ENCODE measurements around the gene SET. TPM values are rescaled to one million over a fixed set of nuclear protein-coding genes. Genes with fewer than 3 reads are reported as not detected.

SET gene
- total RNA-seq, 1 experiment from 2014 or later, result 738 TPM

- intact Hi-C loops (cut with micrococcal nuclease; ENCODE audit: unreplicated experiment), result loop anchor here (10.0 kb wide), 1 partner anchor 87 kb away; the partner anchor contains the start of gene ENDOG
- H3K9me2 ChIP-seq (ENCODE audit: insufficient read depth), result no peaks in the 10 kb centered on the region
These were observed 38.7 kb downstream of the SET start for GRCh38 chr9:128727640-128728248.

GRCh38 chr9:128728298-128728697 is 39.3 kb downstream of the SET start:
- Histone ChIP-seq H3K27me3 (ENCODE audit: insufficient read depth, low read depth) (no peaks in the 10 kb centered on the region), H3K27ac (no peak overlapping the region), H4K20me1 (ENCODE audit: insufficient read depth) (no peaks in the 10 kb centered on the region; the same call in none of the 2 replicates), H3K4me1 (replicated peaks; ENCODE audit: insufficient read depth) (no peaks in the 10 kb centered on the region), H2AFZ (no peak overlapping the region), H3F3A (ENCODE audit: insufficient read depth, low read depth) (peaks cover 24% of the 10 kb centered on the region; the same call in 1 of the 2 replicates), H3K9me3 (ENCODE audit: insufficient read depth, low read depth) (no peaks in the 10 kb centered on the region), H3K9me2 (ENCODE audit: insufficient read depth) (no peaks in the 10 kb centered on the region), H3K79me2 (ENCODE audit: low read depth) (no peaks in the 10 kb centered on the region), H3K4me2 (no peak overlapping the region), H3K36me3 (ENCODE audit: low read depth) (no peaks in the 10 kb centered on the region), H3K4me3 (no peak overlapping the region)
- DNase-seq, result no peak
- intact Hi-C loops (cut with micrococcal nuclease; ENCODE audit: unreplicated experiment), result loop anchor here (10.0 kb wide), 1 partner anchor 87 kb away; the partner anchor contains the start of gene ENDOG
- CTCF ChIA-PET, result no interaction called here
- TF ChIP-seq EZH2 (IDR thresholded peaks at IDR 0.05; ENCODE audit: low read depth), result no peak
- TF ChIP-seq, protein P1, sequence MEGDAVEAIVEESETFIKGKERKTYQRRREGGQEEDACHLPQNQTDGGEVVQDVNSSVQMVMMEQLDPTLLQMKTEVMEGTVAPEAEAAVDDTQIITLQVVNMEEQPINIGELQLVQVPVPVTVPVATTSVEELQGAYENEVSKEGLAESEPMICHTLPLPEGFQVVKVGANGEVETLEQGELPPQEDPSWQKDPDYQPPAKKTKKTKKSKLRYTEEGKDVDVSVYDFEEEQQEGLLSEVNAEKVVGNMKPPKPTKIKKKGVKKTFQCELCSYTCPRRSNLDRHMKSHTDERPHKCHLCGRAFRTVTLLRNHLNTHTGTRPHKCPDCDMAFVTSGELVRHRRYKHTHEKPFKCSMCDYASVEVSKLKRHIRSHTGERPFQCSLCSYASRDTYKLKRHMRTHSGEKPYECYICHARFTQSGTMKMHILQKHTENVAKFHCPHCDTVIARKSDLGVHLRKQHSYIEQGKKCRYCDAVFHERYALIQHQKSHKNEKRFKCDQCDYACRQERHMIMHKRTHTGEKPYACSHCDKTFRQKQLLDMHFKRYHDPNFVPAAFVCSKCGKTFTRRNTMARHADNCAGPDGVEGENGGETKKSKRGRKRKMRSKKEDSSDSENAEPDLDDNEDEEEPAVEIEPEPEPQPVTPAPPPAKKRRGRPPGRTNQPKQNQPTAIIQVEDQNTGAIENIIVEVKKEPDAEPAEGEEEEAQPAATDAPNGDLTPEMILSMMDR (conservative IDR thresholded peaks at IDR 0.05), result no peak
- no TSS peak for BruUV-seq (replicated peaks)
- POLR2A ChIA-PET (ENCODE audit: unreplicated experiment), result interaction anchor here (0.5 kb wide), 1 partner anchor 61 kb away, joined by 4 read pairs; no protein-coding TSS in a partner anchor

More at GRCh38 chr9:128727640-128728248, 38.7 kb downstream of the SET start:
- no peaks in the 10 kb centered on the region for H3K9me3 ChIP-seq (ENCODE audit: insufficient read depth, low read depth)
- ChIA-PET CTCF (no interaction called here), POLR2A (ENCODE audit: unreplicated experiment) (interaction anchor here (0.5 kb wide), 1 partner anchor 61 kb away, joined by 4 read pairs; no protein-coding TSS in a partner anchor)
- H3K4me1 ChIP-seq (replicated peaks; ENCODE audit: insufficient read depth), result no peaks in the 10 kb centered on the region
- no peaks in the 10 kb centered on the region for H3K79me2 ChIP-seq (ENCODE audit: low read depth)
- H3K36me3 ChIP-seq (ENCODE audit: low read depth), result no peaks in the 10 kb centered on the region
- H3K4me2 ChIP-seq, result no peak overlapping the region
- no TSS peak for BruUV-seq (replicated peaks)
- no peak overlapping the region for H2AFZ ChIP-seq
- no peak overlapping the region for H3K4me3 ChIP-seq
- no peaks in the 10 kb centered on the region; the same call in 1 of the 2 replicates for H4K20me1 ChIP-seq (ENCODE audit: insufficient read depth)
- H3K27me3 ChIP-seq (ENCODE audit: insufficient read depth, low read depth), result no peaks in the 10 kb centered on the region
- no peak for DNase-seq
- peaks cover 21% of the 10 kb centered on the region; the same call in 1 of the 2 replicates for H3F3A ChIP-seq (ENCODE audit: insufficient read depth, low read depth)
- TF ChIP-seq, protein P1 (conservative IDR thresholded peaks at IDR 0.05), result no peak
- TF ChIP-seq EZH2 (IDR thresholded peaks at IDR 0.05; ENCODE audit: low read depth), result no peak
- H3K27ac ChIP-seq, result no peak overlapping the region

GRCh38 chr9:128729302-128729701 is 40.3 kb downstream of the SET start:
- CTCF ChIA-PET, result no interaction called here
- no TSS peak for BruUV-seq (replicated peaks)

More at GRCh38 chr9:128729302-128729701, 40.3 kb downstream of the SET start:
- Histone ChIP-seq H3K9me3 (ENCODE audit: insufficient read depth, low read depth) (no peaks in the 10 kb centered on the region), H3K36me3 (ENCODE audit: low read depth) (no peaks in the 10 kb centered on the region), H4K20me1 (ENCODE audit: insufficient read depth) (no peaks in the 10 kb centered on the region; the same call in none of the 2 replicates), H2AFZ (no peak overlapping the region), H3K79me2 (ENCODE audit: low read depth) (no peaks in the 10 kb centered on the region), H3K4me2 (no peak overlapping the region), H3F3A (ENCODE audit: insufficient read depth, low read depth) (peaks cover 24% of the 10 kb centered on the region; the same call in 1 of the 2 replicates), H3K9me2 (ENCODE audit: insufficient read depth) (no peaks in the 10 kb centered on the region), H3K4me1 (replicated peaks; ENCODE audit: insufficient read depth) (no peaks in the 10 kb centered on the region), H3K27me3 (ENCODE audit: insufficient read depth, low read depth) (no peaks in the 10 kb centered on the region), H3K27ac (no peak overlapping the region), H3K4me3 (no peak overlapping the region)
- TF ChIP-seq, protein P1 (conservative IDR thresholded peaks at IDR 0.05), result no peak
- TF ChIP-seq EZH2 (IDR thresholded peaks at IDR 0.05; ENCODE audit: low read depth), result no peak
- intact Hi-C loops (cut with micrococcal nuclease; ENCODE audit: unreplicated experiment), result loop anchor here (10.0 kb wide), 1 partner anchor 85 kb away; the partner anchor contains the start of gene ENDOG
- POLR2A ChIA-PET (ENCODE audit: unreplicated experiment), result no interaction called here
- DNase-seq, result no peak

All from PC-9 (cell line).